Kidney epithelial cell (primary cell): ENCODE results near the gene TIMM22. TPM values are rescaled to one million over a fixed set of nuclear protein-coding genes. Genes with fewer than 3 reads are reported as not detected.

ENCODE experiments used
- DNase-seq: peaks from one replicate; pipeline ENCODE4 v3.0.0-alpha.2; 2010; ENCODE audit warnings: low read depth
- H3K27me3 ChIP-seq: 2 replicates; pipeline ENCODE4 v1.6.0; 2011; ENCODE audit warnings: low read length; ENCODE audit not compliant: control insufficient read depth, insufficient read depth
- H3K36me3 ChIP-seq: 2 replicates; pipeline ENCODE4 v1.5.1; 2011; ENCODE audit warnings: low read length; ENCODE audit not compliant: control insufficient read depth, insufficient read depth
- H3K4me3 ChIP-seq: 2 replicates; pipeline ENCODE4 v1.5.1; 2011; ENCODE audit warnings: low read depth, mild to moderate bottlenecking, control low read depth, low read length
- total RNA-seq: library from RNA; depleted of rRNA; stranded (reverse); fragments of >200 nt; gene quantifications from 2 replicates; pipeline ENCODE4 v1.2.3, GENCODE V29; 2015
- TF ChIP-seq, protein P1 (sequence below): IDR thresholded peaks from 2 replicates; pipeline ENCODE4 v1.5.1; 2011; ENCODE audit warnings: mild to moderate bottlenecking, moderate library complexity, low read length, control low read depth, inconsistent platforms; ENCODE audit not compliant: insufficient read depth, poor library complexity, severe bottlenecking

Gene TIMM22
- total RNA-seq, 1 donor from 2014 or later: 17.9 TPM

DNA sequence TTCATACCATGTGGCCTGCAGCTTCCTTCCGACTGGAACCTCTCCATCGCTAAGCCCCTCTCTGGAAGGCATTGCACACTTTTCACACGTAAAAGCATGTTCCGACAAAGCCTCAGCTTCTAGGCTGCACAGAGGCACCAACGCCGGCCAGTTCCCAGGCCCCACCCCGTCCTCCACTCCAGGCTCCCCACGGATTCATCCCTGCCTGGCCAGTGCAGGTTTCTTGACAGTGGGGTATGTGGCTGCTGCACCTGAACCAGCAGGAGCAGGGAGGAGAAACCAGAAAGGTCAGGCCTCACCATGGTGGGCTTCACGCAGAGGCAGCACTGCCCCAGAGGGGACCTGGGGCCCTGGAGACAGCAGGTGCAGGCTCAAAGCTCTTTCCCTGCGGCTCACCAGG lies 14.2 kb downstream of the TIMM22 start:
- TF ChIP-seq, protein P1, sequence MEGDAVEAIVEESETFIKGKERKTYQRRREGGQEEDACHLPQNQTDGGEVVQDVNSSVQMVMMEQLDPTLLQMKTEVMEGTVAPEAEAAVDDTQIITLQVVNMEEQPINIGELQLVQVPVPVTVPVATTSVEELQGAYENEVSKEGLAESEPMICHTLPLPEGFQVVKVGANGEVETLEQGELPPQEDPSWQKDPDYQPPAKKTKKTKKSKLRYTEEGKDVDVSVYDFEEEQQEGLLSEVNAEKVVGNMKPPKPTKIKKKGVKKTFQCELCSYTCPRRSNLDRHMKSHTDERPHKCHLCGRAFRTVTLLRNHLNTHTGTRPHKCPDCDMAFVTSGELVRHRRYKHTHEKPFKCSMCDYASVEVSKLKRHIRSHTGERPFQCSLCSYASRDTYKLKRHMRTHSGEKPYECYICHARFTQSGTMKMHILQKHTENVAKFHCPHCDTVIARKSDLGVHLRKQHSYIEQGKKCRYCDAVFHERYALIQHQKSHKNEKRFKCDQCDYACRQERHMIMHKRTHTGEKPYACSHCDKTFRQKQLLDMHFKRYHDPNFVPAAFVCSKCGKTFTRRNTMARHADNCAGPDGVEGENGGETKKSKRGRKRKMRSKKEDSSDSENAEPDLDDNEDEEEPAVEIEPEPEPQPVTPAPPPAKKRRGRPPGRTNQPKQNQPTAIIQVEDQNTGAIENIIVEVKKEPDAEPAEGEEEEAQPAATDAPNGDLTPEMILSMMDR: no peak
- Histone ChIP-seq H3K36me3 (peaks cover 1% of the 10 kb centered on the region), H3K4me3 (no peak overlapping the region), H3K27me3 (no peaks in the 10 kb centered on the region)
- no peak for DNase-seq

DNA sequence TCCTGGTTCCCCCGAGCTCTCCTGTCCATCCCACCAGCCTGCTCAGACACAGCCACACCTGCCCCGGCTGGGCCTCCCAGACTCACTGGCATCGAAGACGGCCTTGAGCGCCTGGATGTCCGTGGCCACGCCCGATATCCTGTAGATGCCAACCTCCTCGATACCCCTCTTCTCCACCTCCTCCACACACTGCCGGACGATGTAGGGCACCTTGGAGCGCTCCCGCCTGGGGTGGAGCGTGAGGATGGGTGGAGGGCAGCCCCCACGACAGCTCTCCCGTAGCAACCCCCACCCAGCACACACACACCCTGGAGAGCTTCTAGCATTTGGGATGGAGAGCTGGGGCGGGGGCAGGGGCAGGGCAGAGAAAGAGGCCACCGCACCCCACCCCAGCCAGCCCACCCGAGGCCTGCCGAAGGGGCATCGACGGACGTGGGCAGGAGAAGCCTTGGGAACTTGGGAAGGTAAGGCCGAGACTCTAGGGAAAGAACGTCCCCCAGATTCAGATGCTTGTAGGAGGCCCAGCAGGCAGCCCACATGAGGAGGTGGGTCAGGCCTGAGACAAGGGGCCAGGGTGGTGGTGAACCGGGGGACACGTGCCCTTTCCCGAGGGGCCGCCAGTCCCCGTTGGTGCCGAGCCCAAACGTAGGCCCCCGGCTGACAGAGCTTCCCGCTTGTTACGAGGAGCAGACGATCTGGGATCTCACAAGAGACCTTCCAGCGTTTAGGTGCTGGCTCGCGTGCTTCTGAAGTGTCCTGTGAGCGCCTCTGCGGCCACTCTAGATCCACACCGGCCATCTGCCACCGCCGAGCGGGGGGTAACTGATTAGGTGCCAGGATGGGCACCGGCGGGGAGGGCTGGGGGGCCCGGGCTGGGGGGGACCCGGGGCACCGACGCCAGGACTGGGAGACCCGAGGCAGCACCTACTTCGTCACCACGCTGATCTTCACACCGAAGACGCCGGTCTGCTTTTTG lies 15.1 kb downstream of the TIMM22 start:
- H3K4me3 ChIP-seq: no peak overlapping the region
- DNase-seq: no peak
- H3K27me3 ChIP-seq: no peaks in the 10 kb centered on the region
- TF ChIP-seq, protein P1: no peak
- H3K36me3 ChIP-seq: peaks cover 1% of the 10 kb centered on the region

DNA sequence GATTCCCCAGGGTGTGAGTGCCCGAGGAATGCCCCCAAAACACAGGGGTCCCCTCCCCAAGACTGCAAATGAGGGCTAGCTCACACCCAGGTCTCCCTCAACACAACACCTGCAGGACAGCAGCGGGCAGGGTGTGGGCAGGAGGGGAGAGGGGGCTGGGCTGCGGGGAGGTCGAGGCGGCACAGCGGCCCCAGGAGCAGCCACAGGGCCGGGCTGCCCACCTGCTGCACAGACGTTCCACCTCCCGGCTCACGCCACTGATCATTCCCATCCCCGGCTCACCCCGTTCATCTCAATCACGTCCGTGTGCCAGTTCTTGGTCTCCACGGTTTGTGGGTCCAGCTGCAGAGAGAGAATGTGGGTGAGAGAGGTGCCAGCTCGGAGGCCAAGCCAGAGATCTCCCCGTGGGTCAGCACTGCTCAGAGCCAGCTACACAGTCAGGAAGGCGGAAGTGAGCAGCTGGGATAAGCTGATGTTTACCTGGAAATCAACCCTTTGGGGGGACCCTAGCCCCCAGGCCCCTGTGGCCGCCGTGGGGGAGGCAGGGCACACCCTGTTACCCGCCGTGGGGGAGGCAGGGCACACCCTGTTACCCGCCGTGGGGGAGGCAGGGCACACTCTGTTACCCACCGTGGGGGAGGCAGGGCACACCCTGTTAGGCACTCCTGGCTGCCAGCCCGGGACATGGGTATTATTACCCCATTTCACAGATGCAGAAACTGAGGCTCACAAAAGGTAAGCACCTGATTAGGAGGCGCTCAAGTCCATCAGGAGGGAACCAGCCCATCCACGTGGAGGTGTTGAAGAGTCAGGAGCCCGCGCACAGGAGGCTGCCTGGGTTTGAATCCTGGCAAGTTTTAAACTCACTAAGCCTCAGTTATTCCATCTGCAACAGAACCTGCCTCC lies 16.1 kb downstream of the TIMM22 start:
- DNase-seq: no peak
- Histone ChIP-seq H3K27me3 (no peaks in the 10 kb centered on the region), H3K4me3 (no peak overlapping the region), H3K36me3 (peaks cover 1% of the 10 kb centered on the region)
- TF ChIP-seq, protein P1: no peak

GRCh38 chr17:1013729-1014090 lies 16.8 kb downstream of the TIMM22 start:
- no peak overlapping the region for H3K4me3 ChIP-seq
- no peak for DNase-seq
- TF ChIP-seq, protein P1: no peak
- H3K36me3 ChIP-seq: peaks cover 1% of the 10 kb centered on the region
- no peaks in the 10 kb centered on the region for H3K27me3 ChIP-seq

GRCh38 chr17:1018547-1018946 lies 21.6 kb downstream of the TIMM22 start:
- Histone ChIP-seq H3K27me3 (no peaks in the 10 kb centered on the region), H3K4me3 (no peak overlapping the region), H3K36me3 (no peaks in the 10 kb centered on the region)
- TF ChIP-seq, protein P1: no peak
- DNase-seq: no peak
